ENCODE measurements around the gene TMPRSS6. TPM values are rescaled to one million over a fixed set of nuclear protein-coding genes. Genes with fewer than 3 reads are reported as not detected.

Gene TMPRSS6
- total and polyA plus RNA-seq, 2 of the 13 experiments (the other 11 are each of a cell fraction or from before 2014, with no cell fraction given): 4.2 to 4.8 TPM

DNA sequence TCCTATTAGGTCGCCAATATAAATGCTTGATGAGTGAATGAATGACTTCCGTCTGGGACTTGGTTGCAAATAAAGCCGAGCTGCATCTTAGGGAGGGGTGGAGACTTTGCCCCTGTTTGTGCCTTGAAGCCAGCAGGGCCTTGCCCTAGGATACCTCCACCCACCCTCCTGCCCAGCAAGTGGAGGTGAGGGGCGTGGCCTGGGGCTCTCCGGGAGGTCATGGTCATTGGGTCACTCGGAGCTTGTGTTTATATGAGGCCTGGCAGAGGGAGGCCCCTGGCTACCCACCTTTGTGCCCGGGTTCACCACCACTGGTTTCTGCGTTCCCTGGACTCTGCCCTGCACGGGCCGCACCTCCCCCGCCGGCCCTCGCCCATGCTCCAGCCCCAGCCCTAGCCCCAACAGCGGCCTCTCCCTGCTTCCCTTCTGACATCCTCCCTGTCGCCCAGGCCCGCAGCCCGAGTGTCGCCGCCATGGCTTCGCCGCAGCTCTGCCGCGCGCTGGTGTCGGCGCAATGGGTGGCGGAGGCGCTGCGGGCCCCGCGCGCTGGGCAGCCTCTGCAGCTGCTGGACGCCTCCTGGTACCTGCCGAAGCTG is 85.7 kb downstream of the TMPRSS6 start (continued):
- TF ChIP-seq, protein P1, sequence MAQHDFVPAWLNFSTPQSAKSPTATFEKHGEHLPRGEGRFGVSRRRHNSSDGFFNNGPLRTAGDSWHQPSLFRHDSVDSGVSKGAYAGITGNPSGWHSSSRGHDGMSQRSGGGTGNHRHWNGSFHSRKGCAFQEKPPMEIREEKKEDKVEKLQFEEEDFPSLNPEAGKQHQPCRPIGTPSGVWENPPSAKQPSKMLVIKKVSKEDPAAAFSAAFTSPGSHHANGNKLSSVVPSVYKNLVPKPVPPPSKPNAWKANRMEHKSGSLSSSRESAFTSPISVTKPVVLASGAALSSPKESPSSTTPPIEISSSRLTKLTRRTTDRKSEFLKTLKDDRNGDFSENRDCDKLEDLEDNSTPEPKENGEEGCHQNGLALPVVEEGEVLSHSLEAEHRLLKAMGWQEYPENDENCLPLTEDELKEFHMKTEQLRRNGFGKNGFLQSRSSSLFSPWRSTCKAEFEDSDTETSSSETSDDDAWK (CRISPR knock-in tag; IDR thresholded peaks at IDR 0.05): no peak
- no peak for TF ChIP-seq SIX4 (CRISPR knock-in tag; IDR thresholded peaks at IDR 0.05)
- no peak for TF ChIP-seq ZNF7 (CRISPR knock-in tag; IDR thresholded peaks at IDR 0.05)
- TF ChIP-seq ZNF543 (CRISPR knock-in tag; IDR thresholded peaks at IDR 0.05): no peak
- TF ChIP-seq, protein P2, sequence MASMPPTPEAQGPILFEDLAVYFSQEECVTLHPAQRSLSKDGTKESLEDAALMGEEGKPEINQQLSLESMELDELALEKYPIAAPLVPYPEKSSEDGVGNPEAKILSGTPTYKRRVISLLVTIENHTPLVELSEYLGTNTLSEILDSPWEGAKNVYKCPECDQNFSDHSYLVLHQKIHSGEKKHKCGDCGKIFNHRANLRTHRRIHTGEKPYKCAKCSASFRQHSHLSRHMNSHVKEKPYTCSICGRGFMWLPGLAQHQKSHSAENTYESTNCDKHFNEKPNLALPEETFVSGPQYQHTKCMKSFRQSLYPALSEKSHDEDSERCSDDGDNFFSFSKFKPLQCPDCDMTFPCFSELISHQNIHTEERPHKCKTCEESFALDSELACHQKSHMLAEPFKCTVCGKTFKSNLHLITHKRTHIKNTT (CRISPR knock-in tag; IDR thresholded peaks at IDR 0.05): no peak
- TF ChIP-seq ZNF816 (CRISPR knock-in tag; IDR thresholded peaks at IDR 0.05; ENCODE audit: borderline replicate concordance): no peak
- no peak for TF ChIP-seq RFXANK (CRISPR knock-in tag; IDR thresholded peaks at IDR 0.05)
- TF ChIP-seq MBNL3 (CRISPR knock-in tag; conservative IDR thresholded peaks at IDR 0.05): no peak
- TF ChIP-seq ESRRA (CRISPR knock-in tag; IDR thresholded peaks at IDR 0.05; ENCODE audit: low read depth): peak; percentile 90
- TF ChIP-seq, protein P3, sequence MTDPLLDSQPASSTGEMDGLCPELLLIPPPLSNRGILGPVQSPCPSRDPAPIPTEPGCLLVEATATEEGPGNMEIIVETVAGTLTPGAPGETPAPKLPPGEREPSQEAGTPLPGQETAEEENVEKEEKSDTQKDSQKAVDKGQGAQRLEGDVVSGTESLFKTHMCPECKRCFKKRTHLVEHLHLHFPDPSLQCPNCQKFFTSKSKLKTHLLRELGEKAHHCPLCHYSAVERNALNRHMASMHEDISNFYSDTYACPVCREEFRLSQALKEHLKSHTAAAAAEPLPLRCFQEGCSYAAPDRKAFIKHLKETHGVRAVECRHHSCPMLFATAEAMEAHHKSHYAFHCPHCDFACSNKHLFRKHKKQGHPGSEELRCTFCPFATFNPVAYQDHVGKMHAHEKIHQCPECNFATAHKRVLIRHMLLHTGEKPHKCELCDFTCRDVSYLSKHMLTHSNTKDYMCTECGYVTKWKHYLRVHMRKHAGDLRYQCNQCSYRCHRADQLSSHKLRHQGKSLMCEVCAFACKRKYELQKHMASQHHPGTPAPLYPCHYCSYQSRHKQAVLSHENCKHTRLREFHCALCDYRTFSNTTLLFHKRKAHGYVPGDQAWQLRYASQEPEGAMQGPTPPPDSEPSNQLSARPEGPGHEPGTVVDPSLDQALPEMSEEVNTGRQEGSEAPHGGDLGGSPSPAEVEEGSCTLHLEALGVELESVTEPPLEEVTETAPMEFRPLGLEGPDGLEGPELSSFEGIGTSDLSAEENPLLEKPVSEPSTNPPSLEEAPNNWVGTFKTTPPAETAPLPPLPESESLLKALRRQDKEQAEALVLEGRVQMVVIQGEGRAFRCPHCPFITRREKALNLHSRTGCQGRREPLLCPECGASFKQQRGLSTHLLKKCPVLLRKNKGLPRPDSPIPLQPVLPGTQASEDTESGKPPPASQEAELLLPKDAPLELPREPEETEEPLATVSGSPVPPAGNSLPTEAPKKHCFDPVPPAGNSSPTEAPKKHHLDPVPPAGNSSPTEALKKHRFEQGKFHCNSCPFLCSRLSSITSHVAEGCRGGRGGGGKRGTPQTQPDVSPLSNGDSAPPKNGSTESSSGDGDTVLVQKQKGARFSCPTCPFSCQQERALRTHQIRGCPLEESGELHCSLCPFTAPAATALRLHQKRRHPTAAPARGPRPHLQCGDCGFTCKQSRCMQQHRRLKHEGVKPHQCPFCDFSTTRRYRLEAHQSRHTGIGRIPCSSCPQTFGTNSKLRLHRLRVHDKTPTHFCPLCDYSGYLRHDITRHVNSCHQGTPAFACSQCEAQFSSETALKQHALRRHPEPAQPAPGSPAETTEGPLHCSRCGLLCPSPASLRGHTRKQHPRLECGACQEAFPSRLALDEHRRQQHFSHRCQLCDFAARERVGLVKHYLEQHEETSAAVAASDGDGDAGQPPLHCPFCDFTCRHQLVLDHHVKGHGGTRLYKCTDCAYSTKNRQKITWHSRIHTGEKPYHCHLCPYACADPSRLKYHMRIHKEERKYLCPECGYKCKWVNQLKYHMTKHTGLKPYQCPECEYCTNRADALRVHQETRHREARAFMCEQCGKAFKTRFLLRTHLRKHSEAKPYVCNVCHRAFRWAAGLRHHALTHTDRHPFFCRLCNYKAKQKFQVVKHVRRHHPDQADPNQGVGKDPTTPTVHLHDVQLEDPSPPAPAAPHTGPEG (CRISPR knock-in tag; IDR thresholded peaks at IDR 0.05): no peak
- no peak; the same call in 1 of the 2 replicates for TF ChIP-seq ZNF460 (CRISPR knock-in tag; IDR thresholded peaks at IDR 0.05; ENCODE audit: borderline replicate concordance)
- TF ChIP-seq RCOR2 (CRISPR knock-in tag; IDR thresholded peaks at IDR 0.05): peak; percentile 51; the same call in 1 of the 2 replicates
- TF ChIP-seq ZNF773 (CRISPR knock-in tag; IDR thresholded peaks at IDR 0.05; ENCODE audit: borderline replicate concordance): no peak
- TF ChIP-seq, protein P4, sequence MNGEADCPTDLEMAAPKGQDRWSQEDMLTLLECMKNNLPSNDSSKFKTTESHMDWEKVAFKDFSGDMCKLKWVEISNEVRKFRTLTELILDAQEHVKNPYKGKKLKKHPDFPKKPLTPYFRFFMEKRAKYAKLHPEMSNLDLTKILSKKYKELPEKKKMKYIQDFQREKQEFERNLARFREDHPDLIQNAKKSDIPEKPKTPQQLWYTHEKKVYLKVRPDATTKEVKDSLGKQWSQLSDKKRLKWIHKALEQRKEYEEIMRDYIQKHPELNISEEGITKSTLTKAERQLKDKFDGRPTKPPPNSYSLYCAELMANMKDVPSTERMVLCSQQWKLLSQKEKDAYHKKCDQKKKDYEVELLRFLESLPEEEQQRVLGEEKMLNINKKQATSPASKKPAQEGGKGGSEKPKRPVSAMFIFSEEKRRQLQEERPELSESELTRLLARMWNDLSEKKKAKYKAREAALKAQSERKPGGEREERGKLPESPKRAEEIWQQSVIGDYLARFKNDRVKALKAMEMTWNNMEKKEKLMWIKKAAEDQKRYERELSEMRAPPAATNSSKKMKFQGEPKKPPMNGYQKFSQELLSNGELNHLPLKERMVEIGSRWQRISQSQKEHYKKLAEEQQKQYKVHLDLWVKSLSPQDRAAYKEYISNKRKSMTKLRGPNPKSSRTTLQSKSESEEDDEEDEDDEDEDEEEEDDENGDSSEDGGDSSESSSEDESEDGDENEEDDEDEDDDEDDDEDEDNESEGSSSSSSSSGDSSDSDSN (CRISPR knock-in tag; IDR thresholded peaks at IDR 0.05): peak; percentile 38; the same call in 1 of the 2 replicates
- TF ChIP-seq, protein P5, sequence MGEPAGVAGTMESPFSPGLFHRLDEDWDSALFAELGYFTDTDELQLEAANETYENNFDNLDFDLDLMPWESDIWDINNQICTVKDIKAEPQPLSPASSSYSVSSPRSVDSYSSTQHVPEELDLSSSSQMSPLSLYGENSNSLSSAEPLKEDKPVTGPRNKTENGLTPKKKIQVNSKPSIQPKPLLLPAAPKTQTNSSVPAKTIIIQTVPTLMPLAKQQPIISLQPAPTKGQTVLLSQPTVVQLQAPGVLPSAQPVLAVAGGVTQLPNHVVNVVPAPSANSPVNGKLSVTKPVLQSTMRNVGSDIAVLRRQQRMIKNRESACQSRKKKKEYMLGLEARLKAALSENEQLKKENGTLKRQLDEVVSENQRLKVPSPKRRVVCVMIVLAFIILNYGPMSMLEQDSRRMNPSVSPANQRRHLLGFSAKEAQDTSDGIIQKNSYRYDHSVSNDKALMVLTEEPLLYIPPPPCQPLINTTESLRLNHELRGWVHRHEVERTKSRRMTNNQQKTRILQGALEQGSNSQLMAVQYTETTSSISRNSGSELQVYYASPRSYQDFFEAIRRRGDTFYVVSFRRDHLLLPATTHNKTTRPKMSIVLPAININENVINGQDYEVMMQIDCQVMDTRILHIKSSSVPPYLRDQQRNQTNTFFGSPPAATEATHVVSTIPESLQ (CRISPR knock-in tag; conservative IDR thresholded peaks at IDR 0.05): no peak
- TF ChIP-seq XBP1 (CRISPR knock-in tag; IDR thresholded peaks at IDR 0.05): no peak
- TF ChIP-seq MXD4 (CRISPR knock-in tag; IDR thresholded peaks at IDR 0.05): no peak
